HG03460 (cell line): ENCODE data around the gene LSAMP.

Experiments used
- ATAC-seq: cut with Tn5 transposase; IDR thresholded peaks from one replicate; pipeline ENCODE4 v1.9.1; 2021; ENCODE audit not compliant: unreplicated experiment

Gene LSAMP

DNA sequence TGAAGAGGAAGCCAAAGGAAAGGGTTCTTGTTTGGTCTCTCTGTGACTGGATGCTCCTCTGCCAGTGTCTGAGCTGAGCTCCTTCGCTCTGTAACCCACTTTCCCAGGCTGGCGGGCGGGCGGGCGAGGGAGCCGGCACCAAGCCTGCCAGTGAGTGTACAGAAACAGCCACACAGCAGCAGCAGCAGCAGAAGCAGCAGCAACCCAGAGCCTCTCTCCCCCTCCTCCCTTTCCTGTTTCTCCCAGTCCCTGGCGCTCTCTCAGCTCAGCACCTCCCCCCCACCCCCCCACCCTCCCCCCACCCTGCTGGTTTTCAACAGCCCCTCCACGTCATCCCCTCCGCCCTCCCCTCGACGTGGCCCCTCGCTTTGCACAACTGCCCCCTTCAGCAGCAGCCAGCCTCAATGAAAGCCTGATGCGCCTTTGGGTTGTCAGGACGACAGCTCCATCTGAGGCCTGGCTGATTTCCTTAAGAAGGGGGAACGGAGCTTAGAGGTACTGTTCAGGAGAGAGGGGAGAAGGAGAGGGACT, at the start of gene LSAMP:
Gene LSAMP, minus strand, starts transcription at position 177 of the 531 bp plus-strand sequence.
- ATAC-seq, result no peak

DNA sequence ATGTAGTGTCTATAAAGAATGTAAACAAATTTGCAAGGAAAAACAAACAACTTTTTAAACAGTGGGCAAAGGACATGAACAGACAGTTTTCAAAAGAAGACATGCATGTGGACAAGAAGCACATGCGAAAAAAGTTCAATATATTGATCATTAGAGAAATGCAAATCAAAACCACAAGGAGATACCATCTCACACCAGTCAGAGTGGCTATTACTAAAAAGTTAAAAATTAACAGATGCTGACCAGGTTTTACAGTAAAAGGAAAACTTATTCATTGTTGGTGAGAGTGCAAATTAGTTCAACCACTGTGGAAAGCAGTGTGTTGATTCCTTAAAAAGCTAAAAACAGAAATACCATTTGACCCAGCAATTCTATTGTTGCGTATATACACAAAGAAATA, 47.1 kb upstream of the LSAMP start:
- no peak for ATAC-seq

- ATAC-seq, result no peak
These were observed 37.8 kb upstream of the LSAMP start for GRCh38 chr3:116483135-116483534.

GRCh38 chr3:116476691-116477090, 31.4 kb upstream of the LSAMP start:
- no peak for ATAC-seq

- no peak for ATAC-seq
These were observed 29.5 kb upstream of the LSAMP start for GRCh38 chr3:116474801-116475200.

GRCh38 chr3:116474032-116474780, 28.9 kb upstream of the LSAMP start:
- no peak for ATAC-seq

DNA sequence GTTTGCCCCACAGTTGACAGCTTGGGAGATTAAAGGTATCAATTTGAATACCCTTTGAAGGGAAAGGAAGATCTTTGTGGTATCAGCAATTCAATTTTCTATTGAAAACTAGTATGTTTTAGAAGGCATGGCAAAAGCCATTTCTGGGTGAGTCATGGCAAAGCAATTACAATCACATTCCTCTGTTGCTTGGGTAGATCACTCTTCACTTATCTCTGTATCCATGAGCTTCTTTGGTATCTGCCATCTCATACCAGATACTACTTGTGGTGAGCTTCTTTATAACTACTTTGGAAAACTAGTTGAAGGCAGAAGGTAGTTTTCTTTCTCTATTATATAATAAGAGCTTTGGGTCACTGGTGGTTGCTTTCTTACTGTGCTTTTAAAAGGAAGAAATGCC, 28.3 kb upstream of the LSAMP start:
- no peak for ATAC-seq

DNA sequence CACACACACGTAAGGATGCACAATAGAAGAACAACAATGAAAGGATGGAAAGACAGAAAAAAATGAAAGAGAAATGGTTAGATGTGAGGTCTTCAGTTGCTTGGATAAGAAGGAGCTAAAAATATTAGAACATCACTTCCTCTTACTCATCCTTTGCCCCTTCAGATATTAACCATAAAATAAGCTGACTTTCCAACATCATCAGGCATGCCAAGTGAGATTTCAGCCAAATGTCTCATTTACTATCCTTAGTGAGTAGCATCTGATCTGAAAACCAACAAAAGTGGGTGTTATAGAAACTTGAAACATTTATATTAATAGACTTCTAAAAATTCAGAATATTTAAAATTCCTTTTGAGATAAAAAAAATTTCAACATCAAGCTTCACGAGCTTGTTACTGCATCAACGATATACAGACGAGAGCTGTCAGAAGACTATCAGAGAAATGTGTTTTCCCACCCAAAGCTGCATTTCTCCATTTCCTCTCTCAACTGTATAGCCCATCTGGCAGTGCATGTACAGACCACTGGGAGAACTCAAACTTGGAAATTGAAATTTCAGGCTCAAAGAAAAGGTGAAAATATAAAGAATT, 25.4 kb upstream of the LSAMP start:
- no peak for ATAC-seq

GRCh38 chr3:116469546-116469945, 24.3 kb upstream of the LSAMP start:
- no peak for ATAC-seq

- no peak for ATAC-seq
These were observed 19.1 kb upstream of the LSAMP start for GRCh38 chr3:116464276-116464798.

GRCh38 chr3:116453666-116454346, 8.5 kb upstream of the LSAMP start:
- ATAC-seq, result no peak

DNA sequence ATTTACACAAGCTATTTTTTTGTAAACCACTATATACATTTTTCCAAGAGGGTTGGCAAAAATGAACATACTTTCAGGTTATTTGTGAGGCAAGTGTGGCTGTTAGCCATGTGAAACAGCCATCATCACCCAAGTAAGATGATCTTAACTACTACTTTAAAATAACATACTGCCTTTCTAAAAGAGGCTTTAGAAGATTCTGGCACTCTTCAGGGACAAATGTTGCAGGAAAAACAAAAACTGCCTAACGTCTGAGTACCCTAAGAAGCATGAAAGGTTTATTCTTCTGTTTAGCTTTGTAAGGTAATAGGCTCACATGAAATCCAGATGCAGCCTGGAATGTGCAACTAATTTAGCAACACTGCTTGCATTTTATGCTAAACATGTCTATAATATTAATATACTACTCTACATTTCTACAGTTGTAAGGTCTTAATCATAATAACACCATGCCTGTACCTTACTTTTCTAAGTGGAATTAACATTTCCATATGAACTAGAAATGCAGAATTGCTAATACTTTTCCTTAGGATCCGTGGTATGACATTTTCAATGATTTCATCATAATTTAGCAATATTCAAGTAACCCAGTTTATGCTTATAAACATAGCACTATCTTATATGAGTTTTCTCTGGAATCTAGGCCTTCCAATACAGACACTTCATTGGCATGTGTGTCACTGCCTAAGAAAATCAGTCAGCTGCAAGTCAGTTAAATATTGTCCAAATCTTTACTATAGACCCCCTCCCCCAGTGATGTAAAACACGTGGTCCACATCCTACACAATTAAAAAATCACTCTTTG, 4.5 kb upstream of the LSAMP start:
- no peak for ATAC-seq

GRCh38 chr3:116445990-116446389, 703 bp upstream of the LSAMP start:
- ATAC-seq, result no peak

GRCh38 chr3:116444819-116445310, 422 bp downstream of the LSAMP start:
- ATAC-seq, result no peak

DNA sequence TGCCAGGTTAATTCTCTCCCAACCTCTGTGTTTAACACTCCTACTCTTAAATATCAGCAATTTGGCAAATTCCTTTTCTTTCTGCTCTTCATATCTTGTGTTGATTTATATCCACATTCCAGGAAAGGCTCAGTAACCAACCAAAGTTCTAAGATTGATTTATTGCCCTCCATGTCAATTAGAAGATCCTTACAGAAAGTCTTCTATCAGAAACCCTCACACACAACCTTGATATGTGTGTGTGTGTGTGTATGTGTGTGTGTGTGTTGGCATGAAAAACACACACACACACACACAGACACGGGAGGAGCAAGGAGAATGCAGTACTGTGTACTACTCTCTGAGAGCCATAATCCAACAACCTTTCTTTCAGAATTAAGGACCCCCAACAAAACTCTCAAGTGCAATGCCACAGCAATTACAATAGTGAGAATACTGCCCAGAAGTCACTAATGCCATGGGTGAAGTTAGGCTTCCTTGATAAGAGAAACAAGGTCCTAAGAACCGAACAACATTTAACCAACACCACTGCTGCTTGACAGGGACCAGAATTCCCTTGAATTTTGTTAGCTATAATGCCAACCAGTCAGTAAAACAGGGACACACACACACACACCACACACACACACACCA, 1.1 kb downstream of the LSAMP start:
- ATAC-seq, result no peak

DNA sequence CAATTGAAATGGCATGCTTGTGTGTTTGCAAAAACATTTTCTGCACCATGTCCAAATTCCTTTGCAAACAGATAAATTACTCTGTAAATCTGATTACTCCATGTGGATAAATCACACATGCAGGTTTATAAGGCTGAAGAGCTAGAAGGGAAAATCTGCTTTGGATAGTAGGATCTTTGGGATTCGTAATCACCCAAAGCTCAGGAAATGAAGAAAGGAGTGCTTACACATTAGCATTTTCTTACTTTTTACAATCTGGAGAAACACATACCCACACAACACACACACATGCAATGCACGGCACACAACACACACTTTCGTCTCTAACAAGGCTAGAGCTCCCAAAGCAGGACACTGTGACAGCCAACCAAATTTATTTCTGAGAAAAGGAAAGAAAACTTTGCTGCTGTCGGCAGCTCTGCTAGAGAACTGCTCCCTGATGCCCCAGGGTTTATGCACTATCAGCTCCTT, 2.1 kb downstream of the LSAMP start:
- ATAC-seq, result no peak

- ATAC-seq, result no peak
These were observed 2.8 kb downstream of the LSAMP start for GRCh38 chr3:116442331-116443021.

DNA sequence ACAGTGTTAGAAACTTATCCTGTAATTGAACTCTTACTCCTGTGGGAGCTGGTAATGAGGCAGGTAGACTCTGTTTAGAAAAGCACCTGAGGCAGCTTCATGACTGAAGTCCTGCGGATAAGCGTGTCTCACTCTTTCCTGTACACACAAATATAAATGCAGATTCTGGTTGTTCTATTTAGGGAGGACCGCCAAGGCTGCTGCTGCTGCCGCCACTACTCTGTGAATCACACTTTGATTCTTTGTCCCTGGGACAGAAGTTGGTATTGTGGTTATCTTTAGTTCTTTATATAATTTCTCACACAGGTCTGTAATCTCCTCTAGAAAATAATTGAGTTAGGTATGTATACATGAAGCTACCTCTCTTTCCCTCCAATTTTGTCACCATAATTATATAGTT, 3.6 kb downstream of the LSAMP start:
- no peak for ATAC-seq

DNA sequence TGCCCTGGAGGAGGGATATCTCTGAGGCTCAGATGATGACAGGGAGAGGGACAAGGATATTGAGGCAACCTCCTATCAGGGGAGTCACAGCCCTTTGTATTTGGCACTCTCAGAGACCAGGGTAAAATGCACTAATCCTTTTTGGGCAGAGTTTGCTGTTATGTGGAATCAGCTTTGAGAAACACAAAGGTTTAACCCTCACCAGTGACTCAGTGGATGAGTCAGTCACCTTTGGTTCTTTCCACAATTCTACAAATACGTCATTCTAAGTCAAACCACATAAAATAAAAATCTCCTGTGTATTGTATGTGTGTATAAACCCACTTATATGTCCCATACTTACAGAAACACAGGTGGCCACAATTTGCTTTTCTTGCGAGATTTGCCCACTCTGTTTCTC, 5.1 kb downstream of the LSAMP start:
- no peak for ATAC-seq

DNA sequence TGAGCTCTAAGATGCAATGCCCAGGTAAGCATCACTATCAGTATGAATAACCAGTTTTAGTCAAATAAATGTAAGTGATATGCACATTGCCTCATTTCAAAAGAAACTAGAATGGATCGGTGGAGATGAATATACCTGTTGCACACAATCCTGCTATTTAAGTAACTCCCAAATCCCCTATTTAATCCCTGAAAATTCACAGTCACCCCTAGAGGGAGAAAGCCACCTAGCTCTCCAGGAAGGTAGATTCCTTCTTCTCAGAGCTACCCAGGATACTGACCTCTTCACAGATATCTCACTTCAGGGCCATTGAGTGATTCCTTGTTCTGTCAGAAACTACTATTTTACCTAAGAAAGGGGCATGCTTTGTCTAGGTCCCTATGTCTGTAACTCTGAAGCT, 11.7 kb downstream of the LSAMP start:
- no peak for ATAC-seq
